Neuronal stem cell (in vitro differentiated cells): ENCODE results near the gene ASXL3.

ENCODE experiments used
- DNase-seq: peaks from one replicate; pipeline ENCODE4 v3.0.0-alpha.2; 2013; ENCODE audit warnings: low spot score
- H2AFZ ChIP-seq: one replicate; pipeline ENCODE4 v1.6.1; 2013; ENCODE audit warnings: mild to moderate bottlenecking, low read length, inconsistent platforms
- H2AK5ac ChIP-seq: 2 replicates; pipeline ENCODE4 v1.6.1; 2013; ENCODE audit warnings: low read depth, mild to moderate bottlenecking, inconsistent platforms, low read length, moderate library complexity, mixed read lengths
- H2BK120ac ChIP-seq: 2 replicates; pipeline ENCODE4 v1.6.1; 2013; ENCODE audit warnings: low read depth, mild to moderate bottlenecking, inconsistent platforms, low read length, moderate library complexity, mixed read lengths
- H2BK12ac ChIP-seq: one replicate; pipeline ENCODE4 v1.6.1; 2013; ENCODE audit warnings: low read length, inconsistent platforms
- H2BK15ac ChIP-seq: 2 replicates; pipeline ENCODE4 v1.6.1; 2013; ENCODE audit warnings: mild to moderate bottlenecking, low read length, inconsistent platforms, mixed read lengths
- H2BK5ac ChIP-seq: one replicate; pipeline ENCODE4 v1.6.1; 2013; ENCODE audit warnings: inconsistent platforms, mild to moderate bottlenecking, low read length, moderate library complexity
- H3K14ac ChIP-seq: one replicate; pipeline ENCODE4 v1.6.1; 2013; ENCODE audit warnings: low read length, inconsistent platforms
- H3K18ac ChIP-seq: 2 replicates; pipeline ENCODE4 v1.6.1; 2013; ENCODE audit warnings: low read length, inconsistent platforms
- H3K23ac ChIP-seq: 2 replicates; pipeline ENCODE4 v1.6.1; 2013; ENCODE audit warnings: low read depth, mild to moderate bottlenecking, mixed read lengths, low read length, inconsistent platforms; ENCODE audit not compliant: poor library complexity
- H3K27ac ChIP-seq: replicated peaks from 3 replicates; pipeline ENCODE4 v1.5.1; 2013; ENCODE audit warnings: low read length, inconsistent platforms
- H3K27me3 ChIP-seq, 3 experiments: 2 replicates each; pipeline ENCODE4 v1.6.1; 2013; ENCODE audit warnings: low read length in 3 of 3, mild to moderate bottlenecking in 2 of 3, inconsistent platforms in 1 of 3, low read depth in 1 of 3, mixed read lengths in 1 of 3, moderate library complexity in 1 of 3; ENCODE audit not compliant: control insufficient read depth in 3 of 3, insufficient read depth in 3 of 3
- H3K36me3 ChIP-seq, 2 donors: replicated peaks in 1 of 2; 2 replicates each; pipeline ENCODE4 v1.6.1; 2013; ENCODE audit warnings: low read length in 2 of 2; ENCODE audit not compliant: control insufficient read depth in 2 of 2, insufficient read depth in 2 of 2
- H3K4ac ChIP-seq: 2 replicates; pipeline ENCODE4 v1.6.1; 2013; ENCODE audit warnings: inconsistent platforms, mild to moderate bottlenecking, low read length, moderate library complexity
- H3K4me1 ChIP-seq, 2 donors: 1 replicate in 1 of 2; 2 replicates in 1 of 2; pipeline ENCODE4 v1.6.1; 2013; ENCODE audit warnings: low read length in 2 of 2, low read depth in 1 of 2; ENCODE audit not compliant: control insufficient read depth in 2 of 2, insufficient read depth in 1 of 2
- H3K4me2 ChIP-seq: one replicate; pipeline ENCODE4 v1.6.1; 2013; ENCODE audit warnings: mild to moderate bottlenecking, low read length, inconsistent platforms; ENCODE audit not compliant: insufficient read depth, poor library complexity, severe bottlenecking
- H3K4me3 ChIP-seq, 2 donors: 2 replicates each; pipeline ENCODE4 v1.5.1; 2013; ENCODE audit warnings: low read length in 2 of 2, mild to moderate bottlenecking in 2 of 2, inconsistent platforms in 1 of 2, moderate library complexity in 1 of 2
- H3K79me1 ChIP-seq: one replicate; pipeline ENCODE4 v1.6.1; 2013; ENCODE audit warnings: low read depth, mild to moderate bottlenecking, inconsistent platforms, low read length, moderate library complexity
- H3K9ac ChIP-seq: one replicate; pipeline ENCODE4 v1.6.1; 2013; ENCODE audit warnings: mild to moderate bottlenecking, low read depth, low read length, inconsistent platforms; ENCODE audit not compliant: poor library complexity
- H3K9me3 ChIP-seq, 2 donors: replicated peaks in 1 of 2; 2 replicates each; pipeline versions ENCODE3 to v1.6.1; 2013; ENCODE audit warnings: low read length in 2 of 2, mild to moderate bottlenecking in 2 of 2, inconsistent platforms in 1 of 2, low read depth in 1 of 2, mixed read lengths in 1 of 2, moderate library complexity in 1 of 2; ENCODE audit not compliant: control insufficient read depth in 2 of 2, insufficient read depth in 1 of 2
- H4K8ac ChIP-seq: one replicate; pipeline ENCODE4 v1.6.1; 2013; ENCODE audit warnings: low read depth, mild to moderate bottlenecking, inconsistent platforms, low read length, moderate library complexity
- H4K91ac ChIP-seq: one replicate; pipeline ENCODE4 v1.6.1; 2013; ENCODE audit warnings: low read length, low read depth, mild to moderate bottlenecking, inconsistent platforms; ENCODE audit not compliant: poor library complexity
- WGBS, 2 donors: extraction: QIAGEN DNeasy Blood & Tissue Kit; methylation state at CpG; one replicate each; pipeline ENCODE4 v1.1.7; 2013; ENCODE audit warnings: missing lambda C conversion rate in 2 of 2, mixed read lengths in 1 of 2; ENCODE audit not compliant: insufficient read length in 2 of 2, insufficient replicate concordance in 1 of 2; ENCODE audit errors: extremely low coverage in 2 of 2; 5-methylcytosine and 5-hydroxymethylcytosine counted together

Gene ASXL3

DNA sequence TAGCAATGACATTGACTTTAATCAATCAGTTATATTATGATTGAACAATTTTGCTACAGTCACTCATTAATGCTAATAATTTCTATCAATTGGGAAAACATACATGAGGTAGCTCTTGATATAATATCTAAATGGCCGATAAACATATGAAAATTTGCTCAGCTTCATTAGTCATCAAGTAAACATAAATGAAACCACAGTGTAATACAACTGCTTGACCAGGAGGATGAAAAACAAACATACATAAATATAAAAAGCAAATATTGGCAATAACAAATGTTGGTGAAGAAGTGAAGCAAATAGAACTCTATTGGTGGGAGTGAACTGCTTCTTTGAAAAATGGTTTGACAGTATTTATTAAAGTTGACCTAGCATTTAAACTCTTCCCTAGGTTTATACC, 130.9 kb downstream of the ASXL3 start:
- Histone ChIP-seq H3K27ac (no peak overlapping the region), H3K9me3 (no peaks in the 10 kb centered on the region), H3K4me2 (no peak overlapping the region), H2BK15ac (no peak overlapping the region), H3K27me3 (no peaks in the 10 kb centered on the region), H2BK12ac (no peak overlapping the region), H3K9ac (no peak overlapping the region), H3K36me3 (peaks cover 0 to 11% of the 10 kb centered on the region in 2 donors), H2AK5ac (no peak overlapping the region), H3K79me1 (no peaks in the 10 kb centered on the region), H3K14ac (no peak overlapping the region), H3K4me3 (no peak overlapping the region), H4K91ac (no peak overlapping the region), H4K8ac (no peak overlapping the region), H2BK5ac (no peak overlapping the region), H3K4ac (no peak overlapping the region), H2BK120ac (no peak overlapping the region), H3K4me1 (no peaks in the 10 kb centered on the region), H3K23ac (no peak overlapping the region), H3K18ac (no peak overlapping the region), H2AFZ (no peak overlapping the region)
- DNase-seq: no peak
- WGBS, 2 donors: no CpG with 5 or more reads among the region's 1 CpG

GRCh38 chr18:33710269-33710668, 132.2 kb downstream of the ASXL3 start:
- H4K8ac ChIP-seq: no peak overlapping the region
- H2BK5ac ChIP-seq: no peak overlapping the region
- H3K9ac ChIP-seq: no peak overlapping the region
- H2BK120ac ChIP-seq: no peak overlapping the region
- H2BK12ac ChIP-seq: no peak overlapping the region
- H3K27ac ChIP-seq: no peak overlapping the region
- H2AFZ ChIP-seq: no peak overlapping the region
- H3K9me3 ChIP-seq: no peaks in the 10 kb centered on the region
- no peaks in the 10 kb centered on the region for H3K27me3 ChIP-seq
- H3K23ac ChIP-seq: no peak overlapping the region
- no CpG with 5 or more reads among the region's 2 CpGs for WGBS, 2 donors
- H3K18ac ChIP-seq: no peak overlapping the region
- no peak overlapping the region for H2BK15ac ChIP-seq
- H3K4me1 ChIP-seq: no peaks in the 10 kb centered on the region
- no peak overlapping the region for H3K14ac ChIP-seq
- no peak for DNase-seq
- no peak overlapping the region for H3K4ac ChIP-seq
- peaks cover 0 to 12% of the 10 kb centered on the region in 2 donors for H3K36me3 ChIP-seq
- no peak overlapping the region for H3K4me3 ChIP-seq
- H3K4me2 ChIP-seq: no peak overlapping the region
- no peaks in the 10 kb centered on the region for H3K79me1 ChIP-seq
- H4K91ac ChIP-seq: no peak overlapping the region
- H2AK5ac ChIP-seq: no peak overlapping the region

- H2BK5ac ChIP-seq: no peak overlapping the region
- H4K91ac ChIP-seq: no peak overlapping the region
- no peak overlapping the region for H3K4me2 ChIP-seq
- H3K23ac ChIP-seq: no peak overlapping the region
- H2BK15ac ChIP-seq: no peak overlapping the region
- no peak overlapping the region for H2AK5ac ChIP-seq
- H2BK120ac ChIP-seq: no peak overlapping the region
- H2AFZ ChIP-seq: no peak overlapping the region
- no peak overlapping the region for H4K8ac ChIP-seq
- no peaks in the 10 kb centered on the region for H3K27me3 ChIP-seq
- no peaks in the 10 kb centered on the region for H3K9me3 ChIP-seq
- no peak overlapping the region for H3K9ac ChIP-seq
- H3K36me3 ChIP-seq: peaks cover 0 to 6% of the 10 kb centered on the region in 2 donors
- no peaks in the 10 kb centered on the region for H3K4me1 ChIP-seq
- no peak overlapping the region for H3K14ac ChIP-seq
- H3K4me3 ChIP-seq: no peak overlapping the region
- no peak overlapping the region for H3K27ac ChIP-seq
- DNase-seq: no peak
- no peak overlapping the region for H3K18ac ChIP-seq
- no peak overlapping the region for H3K4ac ChIP-seq
- H3K79me1 ChIP-seq: no peaks in the 10 kb centered on the region
- WGBS, 2 donors: no CpG with 5 or more reads among the region's 2 CpGs
- no peak overlapping the region for H2BK12ac ChIP-seq
Observed at GRCh38 chr18:33711514-33711913, 133.5 kb downstream of the ASXL3 start.

GRCh38 chr18:33712719-33713118, 134.7 kb downstream of the ASXL3 start:
- no peak overlapping the region for H3K18ac ChIP-seq
- no peak overlapping the region for H2BK5ac ChIP-seq
- no peaks in the 10 kb centered on the region for H3K27me3 ChIP-seq
- H3K79me1 ChIP-seq: no peaks in the 10 kb centered on the region
- H3K23ac ChIP-seq: no peak overlapping the region
- H2BK120ac ChIP-seq: no peak overlapping the region
- no peak overlapping the region for H3K27ac ChIP-seq
- H3K4me3 ChIP-seq: no peak overlapping the region
- WGBS, 2 donors: no CpG with 5 or more reads among the region's 4 CpGs
- no peak overlapping the region for H2AFZ ChIP-seq
- no peaks in the 10 kb centered on the region for H3K4me1 ChIP-seq
- no peak overlapping the region for H3K4me2 ChIP-seq
- H3K4ac ChIP-seq: no peak overlapping the region
- H3K14ac ChIP-seq: no peak overlapping the region
- H3K9ac ChIP-seq: no peak overlapping the region
- H2BK12ac ChIP-seq: no peak overlapping the region
- DNase-seq: no peak
- H2AK5ac ChIP-seq: no peak overlapping the region
- H4K91ac ChIP-seq: no peak overlapping the region
- no peak overlapping the region for H4K8ac ChIP-seq
- H3K36me3 ChIP-seq: peaks cover 0 to 6% of the 10 kb centered on the region in 2 donors
- H3K9me3 ChIP-seq: no peaks in the 10 kb centered on the region
- H2BK15ac ChIP-seq: no peak overlapping the region
